Measurements from ENCODE around the gene ITPR1.

Gene ITPR1

GRCh38 chr3:4763604-4764247 is 270.6 kb downstream of the ITPR1 start:
- DNase-seq = no peak

GRCh38 chr3:4765212-4765611 is 272.1 kb downstream of the ITPR1 start:
- no peak for DNase-seq

GRCh38 chr3:4766263-4766662 is 273.1 kb downstream of the ITPR1 start:
- DNase-seq = no peak

DNA sequence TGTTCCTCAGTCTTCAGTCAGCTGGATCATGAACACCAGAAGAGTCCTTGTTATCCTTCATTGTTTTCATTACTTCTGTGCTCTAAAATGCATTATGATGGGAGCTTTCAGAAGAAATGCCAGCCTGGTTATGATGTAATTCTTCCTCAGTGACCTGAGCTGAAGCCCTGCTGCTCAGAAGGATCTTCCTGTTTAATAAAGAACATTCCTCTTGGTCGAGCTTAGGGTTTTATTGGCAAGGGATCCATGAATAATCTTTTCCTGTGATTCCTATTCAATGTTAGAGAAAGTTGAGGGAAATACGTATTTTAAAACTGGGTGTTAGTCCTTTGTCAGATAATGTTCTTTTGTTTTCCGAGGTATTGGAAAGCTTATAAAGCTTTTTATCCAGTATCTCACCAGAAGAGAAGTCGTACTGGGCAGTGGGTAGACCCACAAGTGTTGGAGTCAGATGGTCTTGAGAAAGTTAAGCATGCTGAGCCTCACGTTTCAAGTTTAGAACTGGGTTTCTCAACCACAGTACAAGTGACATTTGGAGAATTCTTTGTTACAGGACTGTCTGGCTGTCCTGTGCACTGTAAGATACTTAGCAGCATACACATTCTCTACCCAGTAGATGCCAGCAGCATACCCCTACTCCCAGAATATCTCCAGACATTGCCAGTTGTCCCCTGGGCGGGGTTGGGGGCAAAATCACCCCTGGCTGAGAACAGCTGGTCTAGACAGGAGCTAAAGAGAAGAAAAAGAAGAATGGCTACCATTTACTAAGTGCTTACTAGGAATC is 273.8 kb downstream of the ITPR1 start:
- no peak for DNase-seq

DNA sequence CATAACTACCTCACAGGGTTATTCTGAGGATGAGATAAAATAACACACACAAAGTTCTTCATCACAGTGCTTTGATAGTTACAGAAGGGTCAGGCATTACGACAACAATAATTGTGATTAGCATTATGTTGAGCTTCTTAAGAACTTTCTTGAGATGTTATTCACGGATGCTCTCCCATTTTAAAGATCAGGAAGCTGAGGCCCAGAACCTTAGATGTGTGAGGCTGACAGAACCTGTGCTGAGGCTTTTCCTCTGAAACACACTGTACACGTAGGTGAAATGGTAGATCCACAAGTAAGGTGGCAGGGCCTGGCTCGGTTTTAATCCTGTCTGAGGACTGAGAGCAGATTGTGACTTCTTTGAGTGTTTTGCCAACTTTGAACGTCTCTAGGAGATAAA is 274.9 kb downstream of the ITPR1 start:
- DNase-seq = no peak

GRCh38 chr3:4768521-4768920 is 275.4 kb downstream of the ITPR1 start:
- no peak for DNase-seq

DNA sequence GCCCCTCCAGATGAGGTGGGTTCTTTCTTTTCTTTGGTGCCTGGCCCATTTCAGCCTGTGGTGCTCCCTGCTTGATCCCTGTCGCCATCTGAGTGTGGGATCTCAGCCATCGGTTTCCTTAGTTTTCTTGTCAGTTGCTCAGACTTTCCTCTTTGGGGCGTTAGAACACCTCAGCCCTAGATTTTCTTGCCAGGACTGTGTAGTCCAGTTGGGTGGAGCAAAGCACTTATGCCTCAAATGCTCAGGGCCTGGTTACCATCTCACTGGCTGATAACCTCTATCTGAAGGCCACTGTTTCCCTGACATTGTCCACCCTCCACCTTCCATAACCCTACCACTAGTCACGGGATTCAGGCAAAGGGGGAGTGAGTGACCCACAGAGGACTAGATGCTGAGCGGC is 277.4 kb downstream of the ITPR1 start:
- no peak for DNase-seq

DNA sequence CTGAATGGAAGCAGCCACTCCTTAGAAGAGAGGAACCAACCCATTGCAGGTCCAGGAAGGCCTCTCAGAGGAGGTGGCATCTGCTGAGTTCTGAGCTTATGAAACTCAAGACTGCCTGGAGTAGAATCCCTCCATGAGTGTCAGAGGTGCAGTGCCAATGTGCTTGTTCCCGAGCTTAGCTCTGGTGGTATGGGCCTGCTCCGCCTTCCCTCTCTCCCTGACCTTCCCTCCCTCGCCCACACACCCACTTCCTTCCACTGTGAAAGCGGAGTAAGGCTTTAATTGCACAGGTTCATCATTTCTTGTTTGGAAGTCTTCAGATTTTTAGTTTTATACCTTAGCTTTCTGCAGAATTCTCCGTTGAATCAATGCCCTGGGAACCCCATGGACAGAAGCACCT is 278.1 kb downstream of the ITPR1 start:
- no peak for DNase-seq

DNA sequence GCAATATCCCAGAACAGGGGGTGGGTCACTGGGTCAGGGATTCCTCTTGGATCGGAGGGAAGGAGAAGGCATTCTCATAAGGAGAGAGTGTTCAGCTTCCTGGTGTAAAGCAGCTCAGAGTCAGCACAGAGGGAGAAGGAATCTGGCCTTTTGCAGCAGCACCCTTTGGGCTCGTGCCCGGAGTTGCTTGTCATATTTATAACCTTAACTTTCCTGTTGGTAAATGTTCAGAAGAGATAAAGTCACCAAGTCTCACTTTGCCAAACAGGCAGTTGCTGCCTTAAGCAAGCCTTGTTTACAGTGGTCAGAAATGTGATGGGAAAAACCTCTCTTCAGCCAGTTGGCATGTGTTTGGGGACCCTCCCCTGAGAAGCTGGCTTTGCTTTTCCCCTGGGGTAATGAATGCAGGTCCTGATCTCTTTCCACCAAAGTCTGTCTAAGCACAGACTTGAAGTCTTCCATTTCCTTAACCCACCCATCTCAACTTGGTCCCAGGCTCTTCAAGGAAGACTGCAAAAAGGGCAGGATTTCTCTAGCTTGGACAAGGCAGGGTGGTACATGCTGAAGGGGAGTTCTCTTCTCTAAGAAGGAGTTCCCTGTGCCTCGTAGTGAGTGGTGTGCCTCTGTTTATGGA is 279.1 kb downstream of the ITPR1 start:
- DNase-seq = no peak

GRCh38 chr3:4772858-4773257 is 279.7 kb downstream of the ITPR1 start:
- no peak for DNase-seq

GRCh38 chr3:4773583-4773982 is 280.4 kb downstream of the ITPR1 start:
- no peak for DNase-seq

DNA sequence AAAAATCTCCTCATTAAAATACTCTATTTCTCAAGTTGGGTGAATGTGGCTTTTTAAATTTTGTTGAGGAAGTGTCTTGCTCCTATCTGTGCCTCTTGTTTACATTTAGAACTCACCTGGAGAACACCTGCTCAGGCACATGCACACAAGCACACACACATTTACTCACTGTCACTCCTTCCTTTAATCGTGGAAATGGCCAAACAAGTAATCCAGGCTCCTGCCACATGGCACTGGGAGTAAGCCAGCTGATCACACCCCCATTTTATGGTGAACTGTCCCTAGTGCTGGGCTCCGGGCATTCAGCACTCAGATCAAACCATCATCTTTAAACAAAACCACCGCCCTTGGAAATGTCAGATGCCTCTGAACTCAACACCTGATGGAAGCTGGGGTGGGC is 281.4 kb downstream of the ITPR1 start:
- no peak for DNase-seq

DNA sequence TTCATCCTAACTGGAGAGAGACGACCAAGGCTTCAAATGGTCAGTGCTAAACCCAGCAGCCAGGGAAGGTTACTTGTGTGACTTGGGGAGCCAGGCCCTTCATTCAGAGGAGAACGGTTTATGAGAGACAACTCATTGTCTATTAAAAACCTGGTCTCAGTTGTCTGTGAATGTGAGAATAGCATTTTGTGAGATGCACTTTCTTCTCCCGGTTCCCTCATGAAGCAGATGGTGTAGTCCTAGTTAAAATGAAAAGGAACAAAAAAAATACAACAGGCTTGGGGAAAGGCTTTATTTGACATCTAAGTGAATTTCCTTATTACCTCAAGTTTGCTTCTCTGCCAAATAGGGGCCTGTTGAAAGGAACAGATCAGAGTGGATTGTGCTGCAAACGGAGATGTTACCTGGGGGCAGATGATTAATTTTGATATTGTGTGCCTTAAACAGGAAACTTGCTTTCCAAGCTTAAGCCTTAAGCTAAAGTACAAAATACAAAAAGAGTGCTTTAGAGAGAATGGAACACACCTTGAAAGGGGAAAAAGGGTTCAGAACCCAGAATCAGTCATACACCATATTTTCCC is 283.3 kb downstream of the ITPR1 start:
- no peak for DNase-seq

GRCh38 chr3:4776980-4777581 is 283.9 kb downstream of the ITPR1 start:
- no peak for DNase-seq

- DNase-seq = no peak
Measured at GRCh38 chr3:4778119-4778518, 285.0 kb downstream of the ITPR1 start.

- no peak for DNase-seq
Measured at GRCh38 chr3:4778740-4779139, 285.6 kb downstream of the ITPR1 start.

DNA sequence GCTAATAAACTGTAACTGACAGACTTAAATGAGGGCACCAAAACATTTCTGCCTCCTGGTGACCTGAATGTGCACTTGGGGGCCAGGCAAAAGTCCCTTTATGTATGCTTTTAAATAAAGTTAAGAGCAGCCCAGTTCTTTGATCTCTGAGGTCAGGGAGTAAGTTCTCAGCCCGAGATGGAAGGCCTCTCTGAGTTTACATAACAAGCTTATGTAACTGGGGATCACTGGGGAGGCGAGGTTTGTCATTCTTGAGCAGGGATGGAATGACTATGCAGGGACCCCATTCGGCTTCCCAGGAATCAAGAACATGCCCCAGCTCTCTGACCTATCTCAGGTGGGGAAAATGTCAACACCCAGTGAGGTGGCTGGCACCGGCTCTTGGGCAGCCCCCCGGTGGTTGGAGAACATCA is 287.4 kb downstream of the ITPR1 start:
- no peak for DNase-seq

- DNase-seq = no peak
Measured at GRCh38 chr3:4782095-4782494, 288.9 kb downstream of the ITPR1 start.

- DNase-seq = no peak
Measured at GRCh38 chr3:4785551-4785950, 292.4 kb downstream of the ITPR1 start.

GRCh38 chr3:4786431-4786830 is 293.3 kb downstream of the ITPR1 start:
- no peak for DNase-seq

GRCh38 chr3:4791358-4791757 is 298.2 kb downstream of the ITPR1 start:
- DNase-seq = no peak

GRCh38 chr3:4793311-4793710 is 300.2 kb downstream of the ITPR1 start:
- DNase-seq = no peak

GRCh38 chr3:4794331-4794730 is 301.2 kb downstream of the ITPR1 start:
- no peak for DNase-seq
